Activated CD8-positive, alpha-beta T cell treated with anti-CD3 and anti-CD28 coated beads for 36 hours (primary cell): ENCODE results near the gene MTNR1B. TPM values are rescaled to one million over a fixed set of nuclear protein-coding genes. Genes with fewer than 3 reads are reported as not detected.

Source experiments
- ATAC-seq: fragments of 200-7000 bp; cut with Tn5 transposase; one replicate; pipeline ENCODE4 v1.10.0; 2021; ENCODE audit warnings: mild to moderate bottlenecking, moderate library complexity
- CTCF ChIA-PET: fragments of 350-600 bp; sonication (Branson Sonifier 250); formaldehyde crosslinking; loops from one replicate; lab custom pipeline; 2021; ENCODE audit warnings: antibody characterized with exemption; lab: Charles Lee
- POLR2A ChIA-PET: fragments of 350-600 bp; sonication (Branson Sonifier 250); formaldehyde crosslinking; loops from one replicate; lab custom pipeline; 2021; ENCODE audit warnings: antibody characterized with exemption; lab: Charles Lee
- DNase-seq: peaks from one replicate; pipeline ENCODE4 v3.0.0-alpha.2; 2020
- H3K27ac Mint-ChIP-seq: one replicate; pipeline ENCODE4 v1.8.0; 2021; ENCODE audit warnings: mild to moderate bottlenecking, mixed read lengths
- H3K27me3 Mint-ChIP-seq: one replicate; pipeline ENCODE4 v1.8.0; 2021; ENCODE audit warnings: mixed read lengths
- H3K36me3 Mint-ChIP-seq: one replicate; pipeline ENCODE4 v1.8.0; 2021; ENCODE audit warnings: low read depth, mixed read lengths
- H3K4me1 Mint-ChIP-seq: one replicate; pipeline ENCODE4 v1.8.0; 2021; ENCODE audit warnings: low read depth, mixed read lengths
- H3K4me3 Mint-ChIP-seq: one replicate; pipeline ENCODE4 v1.8.0; 2021; ENCODE audit warnings: mild to moderate bottlenecking, moderate library complexity, mixed read lengths
- H3K9me3 Mint-ChIP-seq: one replicate; pipeline ENCODE4 v1.8.0; 2021; ENCODE audit warnings: mixed read lengths
- intact Hi-C: fragments of 100-400 bp; cut with micrococcal nuclease; formaldehyde crosslinking; loops from one replicate; pipeline ENCODE4 v1.10.0; 2022
- total RNA-seq, 2 experiments: library from RNA; stranded (reverse); gene quantifications; one replicate each; pipeline ENCODE4 v1.2.3, GENCODE V29; 2021
- TF ChIP-seq, protein P1 (sequence below): fragments of 200-600 bp; IDR thresholded peaks from one replicate; pipeline ENCODE4 v1.8.0; 2022; ENCODE audit warnings: antibody characterized with exemption, mild to moderate bottlenecking

MTNR1B gene
- total RNA-seq, 2 experiments from 2014 or later = not detected

GRCh38 chr11:93017821-93018690, 48.6 kb downstream of the MTNR1B start:
- POLR2A ChIA-PET = no interaction called here
- no peak for ATAC-seq
- CTCF ChIA-PET = no interaction called here
- H3K9me3 Mint-ChIP-seq = no peaks in the 10 kb centered on the region
- H3K27ac Mint-ChIP-seq = no peak overlapping the region
- no peaks in the 10 kb centered on the region for H3K36me3 Mint-ChIP-seq
- no peak overlapping the region for H3K4me3 Mint-ChIP-seq
- no peaks in the 10 kb centered on the region for H3K4me1 Mint-ChIP-seq
- H3K27me3 Mint-ChIP-seq = no peaks in the 10 kb centered on the region
- TF ChIP-seq, protein P1, sequence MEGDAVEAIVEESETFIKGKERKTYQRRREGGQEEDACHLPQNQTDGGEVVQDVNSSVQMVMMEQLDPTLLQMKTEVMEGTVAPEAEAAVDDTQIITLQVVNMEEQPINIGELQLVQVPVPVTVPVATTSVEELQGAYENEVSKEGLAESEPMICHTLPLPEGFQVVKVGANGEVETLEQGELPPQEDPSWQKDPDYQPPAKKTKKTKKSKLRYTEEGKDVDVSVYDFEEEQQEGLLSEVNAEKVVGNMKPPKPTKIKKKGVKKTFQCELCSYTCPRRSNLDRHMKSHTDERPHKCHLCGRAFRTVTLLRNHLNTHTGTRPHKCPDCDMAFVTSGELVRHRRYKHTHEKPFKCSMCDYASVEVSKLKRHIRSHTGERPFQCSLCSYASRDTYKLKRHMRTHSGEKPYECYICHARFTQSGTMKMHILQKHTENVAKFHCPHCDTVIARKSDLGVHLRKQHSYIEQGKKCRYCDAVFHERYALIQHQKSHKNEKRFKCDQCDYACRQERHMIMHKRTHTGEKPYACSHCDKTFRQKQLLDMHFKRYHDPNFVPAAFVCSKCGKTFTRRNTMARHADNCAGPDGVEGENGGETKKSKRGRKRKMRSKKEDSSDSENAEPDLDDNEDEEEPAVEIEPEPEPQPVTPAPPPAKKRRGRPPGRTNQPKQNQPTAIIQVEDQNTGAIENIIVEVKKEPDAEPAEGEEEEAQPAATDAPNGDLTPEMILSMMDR = no peak
- no peak for DNase-seq
- intact Hi-C loops = no loop called here

GRCh38 chr11:93020248-93021046, 51.0 kb downstream of the MTNR1B start:
- ChIA-PET CTCF (no interaction called here), POLR2A (no interaction called here)
- TF ChIP-seq, protein P1 = no peak
- DNase-seq = no peak
- no peak overlapping the region for H3K4me3 Mint-ChIP-seq
- H3K4me1 Mint-ChIP-seq = no peaks in the 10 kb centered on the region
- H3K27ac Mint-ChIP-seq = no peak overlapping the region
- H3K27me3 Mint-ChIP-seq = no peaks in the 10 kb centered on the region
- intact Hi-C loops = no loop called here
- ATAC-seq = no peak
- no peaks in the 10 kb centered on the region for H3K9me3 Mint-ChIP-seq
- no peaks in the 10 kb centered on the region for H3K36me3 Mint-ChIP-seq

DNA sequence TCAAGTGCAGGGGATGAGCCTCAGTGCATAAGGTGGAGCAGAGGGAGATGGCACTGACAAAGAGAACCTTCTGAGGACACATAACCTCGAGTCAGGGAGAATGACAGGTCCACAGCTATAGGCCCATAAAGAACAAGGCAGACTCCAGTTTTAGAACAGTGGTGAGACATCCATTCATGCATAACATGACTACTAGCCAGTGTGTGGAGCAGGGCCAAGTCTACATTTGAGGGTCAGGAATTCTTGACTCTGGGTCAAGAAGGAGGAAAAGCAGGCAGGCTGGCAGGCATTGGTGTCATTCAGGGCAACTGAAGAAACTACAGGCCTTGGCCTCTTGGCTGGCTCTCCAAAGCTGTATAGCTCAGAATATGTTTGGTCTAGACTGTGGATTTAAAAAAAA, 54.9 kb downstream of the MTNR1B start:
- TF ChIP-seq, protein P1 = no peak

DNA sequence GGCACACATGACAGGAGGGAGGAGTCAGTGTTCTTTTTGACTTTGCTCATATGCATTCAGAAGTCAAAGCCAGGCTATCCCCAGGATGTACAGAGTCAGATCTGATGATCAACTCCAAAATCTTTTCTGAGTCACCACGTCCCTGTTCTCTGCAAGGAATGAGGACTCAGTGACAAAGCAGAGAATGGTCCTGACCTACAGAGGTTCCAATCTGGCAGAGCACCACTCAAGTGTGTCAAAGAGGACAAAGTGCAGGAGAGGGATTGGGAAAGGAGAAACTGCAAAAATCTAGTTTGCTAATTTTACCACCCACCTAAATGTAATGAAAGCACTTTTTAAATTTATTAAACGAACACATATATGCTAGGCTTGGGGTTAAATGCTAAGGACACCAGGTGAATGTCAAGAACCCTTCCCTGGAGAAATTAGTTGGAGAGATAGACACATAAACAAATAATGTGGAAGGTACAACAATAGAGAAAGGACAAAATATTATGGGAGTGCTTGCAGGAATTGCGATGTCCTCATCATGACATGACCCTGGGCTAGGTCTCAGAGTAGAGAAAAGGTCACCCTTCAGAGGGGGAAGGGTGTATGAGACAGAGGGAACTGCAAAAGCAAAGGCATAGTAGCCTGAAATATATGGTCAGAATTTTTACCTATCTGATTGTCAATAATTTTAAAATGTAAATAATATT, 56.3 kb downstream of the MTNR1B start:
- no peaks in the 10 kb centered on the region for H3K36me3 Mint-ChIP-seq

More for the DNA sequence above, 54.9 kb downstream of the MTNR1B start:
- Mint-ChIP-seq H3K36me3 (no peaks in the 10 kb centered on the region), H3K9me3 (no peaks in the 10 kb centered on the region), H3K4me3 (no peak overlapping the region), H3K4me1 (no peaks in the 10 kb centered on the region), H3K27ac (no peak overlapping the region), H3K27me3 (peaks cover under 1% of the 10 kb centered on the region)
- ChIA-PET POLR2A (no interaction called here), CTCF (no interaction called here)
- no peak for DNase-seq
- ATAC-seq = no peak
- intact Hi-C loops = no loop called here

More for the DNA sequence above, 56.3 kb downstream of the MTNR1B start:
- DNase-seq (no peak), ATAC-seq (no peak)
- ChIA-PET CTCF (no interaction called here), POLR2A (no interaction called here)
- intact Hi-C loops = no loop called here
- H3K4me3 Mint-ChIP-seq = no peak overlapping the region
- TF ChIP-seq, protein P1 = no peak
- peaks cover 2% of the 10 kb centered on the region for H3K27me3 Mint-ChIP-seq
- H3K27ac Mint-ChIP-seq = no peak overlapping the region
- no peaks in the 10 kb centered on the region for H3K9me3 Mint-ChIP-seq
- no peaks in the 10 kb centered on the region for H3K4me1 Mint-ChIP-seq
